ENCODE measurements around the gene TP53BP2. TPM values are rescaled to one million over a fixed set of nuclear protein-coding genes. Genes with fewer than 3 reads are reported as not detected.

TP53BP2 gene
- total RNA-seq, 2 donors from 2014 or later: 53.6 to 59.8 TPM

DNA sequence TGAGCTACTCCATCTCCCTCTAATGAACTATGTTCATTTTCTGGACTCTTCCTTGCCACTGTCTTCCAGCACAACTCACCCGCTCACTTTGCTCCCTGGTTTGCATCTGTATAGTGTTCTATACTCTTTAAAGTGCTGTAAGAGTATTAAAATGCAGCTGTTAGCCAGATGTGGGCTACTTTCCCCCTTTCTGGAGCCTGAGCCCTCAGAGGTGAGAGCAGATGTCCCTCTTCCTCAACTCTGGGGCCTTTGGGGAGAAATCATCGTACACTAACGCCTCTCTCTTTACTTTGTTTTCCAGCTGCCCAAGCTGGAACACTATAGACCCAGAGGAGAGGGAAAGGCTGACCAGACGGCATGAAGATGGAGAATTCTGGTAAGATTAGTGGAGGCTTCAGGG lies 94.1 kb downstream of the TP53BP2 start:
- Mint-ChIP-seq H3K27ac (no peak overlapping the region), H3K36me3 (ENCODE audit: low read depth) (peaks cover 37% of the 10 kb centered on the region), H3K4me3 (no peak overlapping the region), H3K9me3 (no peaks in the 10 kb centered on the region), H3K27me3 (ENCODE audit: insufficient read depth) (peaks cover 21% of the 10 kb centered on the region), H3K4me1 (peaks cover 10% of the 10 kb centered on the region)
- TF ChIP-seq, protein P1, sequence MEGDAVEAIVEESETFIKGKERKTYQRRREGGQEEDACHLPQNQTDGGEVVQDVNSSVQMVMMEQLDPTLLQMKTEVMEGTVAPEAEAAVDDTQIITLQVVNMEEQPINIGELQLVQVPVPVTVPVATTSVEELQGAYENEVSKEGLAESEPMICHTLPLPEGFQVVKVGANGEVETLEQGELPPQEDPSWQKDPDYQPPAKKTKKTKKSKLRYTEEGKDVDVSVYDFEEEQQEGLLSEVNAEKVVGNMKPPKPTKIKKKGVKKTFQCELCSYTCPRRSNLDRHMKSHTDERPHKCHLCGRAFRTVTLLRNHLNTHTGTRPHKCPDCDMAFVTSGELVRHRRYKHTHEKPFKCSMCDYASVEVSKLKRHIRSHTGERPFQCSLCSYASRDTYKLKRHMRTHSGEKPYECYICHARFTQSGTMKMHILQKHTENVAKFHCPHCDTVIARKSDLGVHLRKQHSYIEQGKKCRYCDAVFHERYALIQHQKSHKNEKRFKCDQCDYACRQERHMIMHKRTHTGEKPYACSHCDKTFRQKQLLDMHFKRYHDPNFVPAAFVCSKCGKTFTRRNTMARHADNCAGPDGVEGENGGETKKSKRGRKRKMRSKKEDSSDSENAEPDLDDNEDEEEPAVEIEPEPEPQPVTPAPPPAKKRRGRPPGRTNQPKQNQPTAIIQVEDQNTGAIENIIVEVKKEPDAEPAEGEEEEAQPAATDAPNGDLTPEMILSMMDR (conservative IDR thresholded peaks at IDR 0.05): no peak
- Histone ChIP-seq H3K27me3 (ENCODE audit: control insufficient read depth, insufficient read depth, low read length, poor library complexity, severe bottlenecking) (peaks cover 7% of the 10 kb centered on the region), H3K9ac (ENCODE audit: extremely low read depth, low read length, poor library complexity, severe bottlenecking) (no peak overlapping the region), H3K4me3 (ENCODE audit: low read length) (no peak overlapping the region), H3K9me3 (ENCODE audit: control insufficient read depth, low read length) (no peaks in the 10 kb centered on the region), H3K4me1 (ENCODE audit: control insufficient read depth, insufficient read depth, low read length) (peaks cover 5% of the 10 kb centered on the region), H3K36me3 (ENCODE audit: control insufficient read depth, insufficient read depth, low read length) (peaks cover 59% of the 10 kb centered on the region), H3K27ac (ENCODE audit: low read depth, low read length) (no peak overlapping the region)
- no peak for DNase-seq
- 91 to 97% methylated on average over 1 to 4 of the region's 4 CpGs for WGBS, 2 experiments (ENCODE audit: insufficient coverage in 1 of 2, insufficient read length in 1 of 2)

DNA sequence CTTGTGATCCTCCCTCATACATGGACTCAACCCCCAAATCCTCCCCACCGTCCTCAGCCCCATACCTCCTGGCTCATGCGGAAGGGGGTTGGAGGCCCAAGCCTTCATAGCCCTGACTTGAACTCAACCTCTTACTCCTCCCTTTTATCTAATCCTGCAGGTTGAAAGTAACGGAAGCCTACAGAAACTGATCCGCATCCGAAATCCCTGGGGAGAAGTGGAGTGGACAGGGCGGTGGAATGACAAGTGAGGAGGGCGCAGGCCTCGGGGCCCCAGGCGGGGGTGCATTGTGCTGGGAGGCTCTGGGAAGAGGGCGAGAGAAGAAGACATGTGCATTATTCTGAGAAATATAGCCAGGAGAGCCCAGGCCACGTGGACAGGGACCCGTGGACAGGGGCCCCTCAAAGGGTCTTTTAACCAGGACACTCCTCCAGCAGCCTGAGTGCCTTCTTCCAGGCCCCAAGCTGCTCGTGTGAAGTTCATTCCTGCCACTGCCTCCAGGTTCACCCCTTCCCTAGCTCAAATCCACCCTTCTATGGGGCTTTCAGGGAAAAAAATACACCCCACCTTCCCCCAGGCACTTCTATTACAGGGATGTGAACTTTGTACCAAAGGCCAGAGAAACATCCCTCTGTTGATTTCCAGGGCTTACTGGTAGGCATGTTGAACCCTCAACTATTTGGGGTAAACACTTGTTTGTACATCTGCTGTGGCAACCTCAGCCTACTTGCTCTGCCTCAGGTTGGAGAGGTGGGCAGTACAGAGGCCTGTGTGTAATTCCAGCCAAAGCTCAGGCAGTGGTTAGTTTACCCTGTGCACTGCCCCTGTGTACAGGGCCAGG lies 94.8 kb downstream of the TP53BP2 start:
- peaks cover 38% of the 10 kb centered on the region for H3K36me3 Mint-ChIP-seq (ENCODE audit: low read depth)
- Histone ChIP-seq H3K9me3 (ENCODE audit: control insufficient read depth, low read length) (no peaks in the 10 kb centered on the region), H3K4me3 (ENCODE audit: low read length) (no peak overlapping the region), H3K4me1 (ENCODE audit: control insufficient read depth, insufficient read depth, low read length) (peaks cover 5% of the 10 kb centered on the region), H3K9ac (ENCODE audit: extremely low read depth, low read length, poor library complexity, severe bottlenecking) (no peak overlapping the region), H3K27ac (ENCODE audit: low read depth, low read length) (no peak overlapping the region), H3K27me3 (ENCODE audit: control insufficient read depth, insufficient read depth, low read length, poor library complexity, severe bottlenecking) (peaks cover 7% of the 10 kb centered on the region), H3K36me3 (ENCODE audit: control insufficient read depth, insufficient read depth, low read length) (peaks cover 57% of the 10 kb centered on the region)
- peaks cover 24% of the 10 kb centered on the region for H3K27me3 Mint-ChIP-seq (ENCODE audit: insufficient read depth)
- 85 to 100% methylated on average over 1 to 13 of the region's 13 CpGs for WGBS, 2 experiments (ENCODE audit: insufficient coverage in 1 of 2, insufficient read length in 1 of 2)
- TF ChIP-seq, protein P1 (conservative IDR thresholded peaks at IDR 0.05): no peak
- no peak overlapping the region for H3K4me3 Mint-ChIP-seq
- no peak for DNase-seq
- H3K4me1 Mint-ChIP-seq: peaks cover 10% of the 10 kb centered on the region
- no peaks in the 10 kb centered on the region for H3K9me3 Mint-ChIP-seq
- no peak overlapping the region for H3K27ac Mint-ChIP-seq

DNA sequence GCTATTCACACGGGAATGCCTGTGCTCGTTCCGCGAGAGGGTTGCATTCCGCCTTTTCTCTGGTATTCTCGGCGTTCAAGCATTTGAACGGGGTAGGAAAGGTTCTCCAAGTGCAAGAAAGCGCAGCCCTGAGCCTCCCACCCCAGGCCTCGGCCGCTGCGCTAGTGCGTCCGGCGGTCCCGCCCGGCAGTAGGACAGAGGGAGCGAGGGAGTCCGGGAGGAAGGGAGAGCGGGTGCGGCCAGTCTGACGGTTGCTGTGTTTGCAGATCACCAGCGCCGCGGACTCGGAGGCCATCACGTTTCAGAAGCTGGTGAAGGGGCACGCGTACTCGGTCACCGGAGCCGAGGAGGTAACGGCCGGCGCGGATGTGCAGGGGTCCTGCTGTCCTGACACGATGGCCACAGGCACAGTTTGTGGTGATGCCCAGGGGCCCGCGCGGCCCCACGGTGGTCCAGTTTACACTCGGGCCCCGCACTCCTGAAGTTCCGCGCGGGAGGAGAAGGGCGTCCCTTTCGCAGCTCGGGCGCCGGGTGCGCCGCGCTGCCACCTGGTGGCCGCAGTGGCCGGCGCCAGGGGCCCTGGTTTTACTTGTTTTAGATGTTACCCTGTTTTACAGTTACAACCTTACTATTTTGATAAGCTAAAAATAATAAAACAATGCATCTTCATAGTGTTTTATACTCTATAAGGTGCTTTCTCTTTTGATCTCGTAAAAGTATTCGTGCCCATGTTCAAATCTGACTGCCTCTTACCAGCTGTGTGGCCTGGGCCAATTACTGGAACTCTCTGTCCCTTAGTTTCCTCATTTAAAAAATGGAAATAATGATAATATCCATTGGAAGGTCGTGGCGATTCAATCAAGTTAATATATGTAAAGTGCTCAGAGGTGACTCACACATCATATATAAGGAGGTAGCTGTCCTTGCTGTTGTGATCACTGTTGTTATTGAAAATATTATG lies 96.7 kb downstream of the TP53BP2 start:
- TF ChIP-seq, protein P1 (conservative IDR thresholded peaks at IDR 0.05): peak; percentile 99
- H3K4me3 Mint-ChIP-seq: peak overlapping the region; percentile 67
- Histone ChIP-seq H3K4me1 (ENCODE audit: control insufficient read depth, insufficient read depth, low read length) (peaks cover 5% of the 10 kb centered on the region), H3K9me3 (ENCODE audit: control insufficient read depth, low read length) (no peaks in the 10 kb centered on the region), H3K9ac (ENCODE audit: extremely low read depth, low read length, poor library complexity, severe bottlenecking) (no peak overlapping the region), H3K27me3 (ENCODE audit: control insufficient read depth, insufficient read depth, low read length, poor library complexity, severe bottlenecking) (peaks cover 7% of the 10 kb centered on the region), H3K36me3 (ENCODE audit: control insufficient read depth, insufficient read depth, low read length) (peaks cover 64% of the 10 kb centered on the region), H3K4me3 (ENCODE audit: low read length) (peak overlapping the region; percentile 69), H3K27ac (ENCODE audit: low read depth, low read length) (no peak overlapping the region)
- 22 to 43% methylated on average over 27 to 61 of the region's 61 CpGs for WGBS, 2 experiments (ENCODE audit: insufficient coverage in 1 of 2, insufficient read length in 1 of 2)
- H3K4me1 Mint-ChIP-seq: peaks cover 10% of the 10 kb centered on the region
- peaks cover 45% of the 10 kb centered on the region for H3K36me3 Mint-ChIP-seq (ENCODE audit: low read depth)
- H3K9me3 Mint-ChIP-seq: no peaks in the 10 kb centered on the region
- H3K27me3 Mint-ChIP-seq (ENCODE audit: insufficient read depth): peaks cover 27% of the 10 kb centered on the region
- DNase-seq: peak; percentile 85
- H3K27ac Mint-ChIP-seq: no peak overlapping the region

Measured in endodermal cell (in vitro differentiated cells).